Sigmoid colon (tissue), 4 donors: ENCODE results near the gene SVEP1.

ENCODE experiments used
- CTCF ChIP-seq, 4 experiments: fragments of 450-650 bp in 3 of 4; fragments of 200-600 bp in 1 of 4; IDR thresholded peaks; one replicate each; pipeline ENCODE4 v1.5.1; 2016 to 2019; ENCODE audit warnings: antibody characterized with exemption in 4 of 4, mild to moderate bottlenecking in 3 of 4, moderate library complexity in 2 of 4
- EP300 ChIP-seq, 4 donors: sonication (generic); formaldehyde crosslinking; IDR thresholded peaks; one replicate each; pipeline ENCODE4 v1.6.1; 2017; ENCODE audit warnings: antibody characterized with exemption in 4 of 4
- POLR2A ChIP-seq, 2 donors: fragments of 450-650 bp; IDR thresholded peaks; one replicate each; pipeline ENCODE4 v1.6.1; 2016; ENCODE audit warnings: antibody characterized with exemption in 2 of 2, mild to moderate bottlenecking in 2 of 2, moderate library complexity in 2 of 2
- POLR2AphosphoS5 ChIP-seq, 4 donors: sonication (generic); formaldehyde crosslinking; IDR thresholded peaks; one replicate each; pipeline ENCODE4 v1.6.1; 2017; ENCODE audit warnings: antibody characterized with exemption in 4 of 4

GRCh38 chr9:110626101-110626829 lies 46.7 kb upstream of the SVEP1 start:
- no peak for TF ChIP-seq CTCF (IDR thresholded peaks at IDR 0.05)
- TF ChIP-seq POLR2A (IDR thresholded peaks at IDR 0.05): no peak
- TF ChIP-seq POLR2AphosphoS5 (IDR thresholded peaks at IDR 0.05): no peak
- no peak for TF ChIP-seq EP300 (IDR thresholded peaks at IDR 0.05)
